Measurements from ENCODE around the gene RAD51B. TPM values are rescaled to one million over a fixed set of nuclear protein-coding genes. Genes with fewer than 3 reads are reported as not detected.

RAD51B gene
- total RNA-seq, 1 donor from 2014 or later: 26.1 TPM

DNA sequence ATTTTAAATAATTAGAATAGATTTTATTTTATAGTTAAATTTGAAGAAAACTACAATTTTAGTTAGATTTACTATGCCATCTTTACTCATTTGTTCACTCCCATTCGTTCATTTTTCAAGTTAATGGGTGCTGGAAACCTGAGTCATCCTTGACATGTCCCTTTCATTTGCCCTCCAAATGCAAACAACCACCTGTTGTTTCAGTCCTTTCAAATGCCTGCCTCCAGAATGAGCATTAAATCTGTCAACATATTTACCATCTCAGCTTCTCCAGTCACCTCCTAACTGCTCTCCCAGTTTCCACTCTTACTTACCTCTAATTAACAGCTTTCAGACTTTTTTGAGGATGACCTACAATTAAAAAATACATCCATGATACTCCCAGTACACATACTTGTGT, 375.5 kb downstream of the RAD51B start:
- Mint-ChIP-seq H3K4me1 (ENCODE audit: low read depth) (peaks cover 11% of the 10 kb centered on the region), H3K27ac (no peak overlapping the region), H3K9me3 (no peaks in the 10 kb centered on the region), H3K36me3 (ENCODE audit: low read depth) (peaks cover 2% of the 10 kb centered on the region), H3K27me3 (ENCODE audit: insufficient read depth) (peaks cover 8% of the 10 kb centered on the region), H3K4me3 (no peak overlapping the region)
- DNase-seq (ENCODE audit: low spot score): no peak
- intact Hi-C loops (cut with micrococcal nuclease): no loop called here

DNA sequence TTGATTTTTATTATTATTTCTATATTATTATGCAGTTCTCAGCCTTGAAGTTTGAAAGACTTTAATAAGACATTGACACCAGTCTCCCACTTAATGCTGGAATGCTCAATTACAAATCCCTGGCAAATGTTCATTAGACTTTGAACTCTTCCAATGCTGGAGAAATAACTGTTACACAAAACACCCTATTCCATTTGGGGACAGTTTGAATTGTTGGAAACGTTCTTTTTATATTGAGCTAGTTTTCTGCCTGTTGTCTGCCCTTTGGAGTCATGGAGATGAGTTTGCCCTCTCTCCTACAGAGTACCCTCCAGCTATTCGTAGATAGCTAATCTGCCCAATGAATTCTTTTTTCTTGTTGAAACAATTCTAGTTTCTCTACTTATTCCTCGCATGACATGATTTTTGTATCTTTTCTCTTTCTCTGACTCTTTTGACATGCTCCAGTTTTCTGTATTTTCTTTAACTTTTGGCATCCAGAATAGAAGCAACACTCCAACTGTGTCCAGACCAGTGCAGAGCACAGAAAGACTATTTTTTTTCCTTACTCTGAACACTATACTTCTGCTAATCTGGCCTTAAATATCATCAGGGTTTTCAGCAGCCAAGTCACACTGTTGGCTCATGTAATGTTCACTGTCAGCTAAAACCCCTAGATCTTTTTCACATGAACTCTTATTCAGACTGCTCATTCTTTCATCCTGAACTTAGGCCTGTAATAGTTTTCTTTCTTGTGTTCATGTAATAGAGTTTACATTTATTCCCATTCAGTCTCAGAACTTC, 379.3 kb downstream of the RAD51B start:
- H3K4me1 Mint-ChIP-seq (ENCODE audit: low read depth): peaks cover 11% of the 10 kb centered on the region
- peaks cover 2% of the 10 kb centered on the region for H3K36me3 Mint-ChIP-seq (ENCODE audit: low read depth)
- no peak overlapping the region for H3K4me3 Mint-ChIP-seq
- no peak overlapping the region for H3K27ac Mint-ChIP-seq
- no peaks in the 10 kb centered on the region for H3K9me3 Mint-ChIP-seq
- DNase-seq (ENCODE audit: low spot score): no peak
- H3K27me3 Mint-ChIP-seq (ENCODE audit: insufficient read depth): peaks cover 8% of the 10 kb centered on the region
- intact Hi-C loops (cut with micrococcal nuclease): no loop called here

DNA sequence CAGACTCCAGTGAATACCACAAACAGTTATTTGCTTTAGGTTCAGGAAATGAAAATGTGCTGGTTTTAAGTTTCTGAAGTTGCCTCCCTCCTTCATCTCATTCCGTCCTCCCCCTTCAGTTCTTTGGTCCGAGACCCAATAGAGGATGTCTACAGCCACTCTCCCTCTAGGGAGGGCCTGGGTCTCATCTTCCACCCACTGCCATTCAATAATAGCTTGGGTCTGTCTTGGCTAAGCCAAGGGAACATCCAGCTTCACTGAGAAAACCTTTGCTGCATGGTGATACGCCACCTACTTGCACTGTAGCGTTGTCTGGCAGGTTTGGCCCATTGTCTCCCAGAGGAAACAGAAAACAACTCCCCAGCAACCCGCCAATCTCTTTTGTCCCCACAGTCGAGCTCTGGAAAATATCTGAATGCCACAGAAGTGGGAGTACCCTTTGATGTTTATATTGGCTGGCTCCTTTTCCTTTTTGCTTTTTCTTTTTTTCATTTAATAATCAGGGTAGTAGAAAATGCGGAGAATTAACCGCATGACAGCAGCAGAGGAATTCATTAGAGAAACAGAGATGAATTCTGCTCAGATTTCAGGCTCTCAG, 380.1 kb downstream of the RAD51B start:
- Mint-ChIP-seq H3K4me1 (ENCODE audit: low read depth) (peaks cover 11% of the 10 kb centered on the region), H3K9me3 (no peaks in the 10 kb centered on the region), H3K27me3 (ENCODE audit: insufficient read depth) (peaks cover 8% of the 10 kb centered on the region), H3K4me3 (no peak overlapping the region), H3K27ac (no peak overlapping the region), H3K36me3 (ENCODE audit: low read depth) (peaks cover 2% of the 10 kb centered on the region)
- intact Hi-C loops (cut with micrococcal nuclease): no loop called here
- no peak for DNase-seq (ENCODE audit: low spot score)

DNA sequence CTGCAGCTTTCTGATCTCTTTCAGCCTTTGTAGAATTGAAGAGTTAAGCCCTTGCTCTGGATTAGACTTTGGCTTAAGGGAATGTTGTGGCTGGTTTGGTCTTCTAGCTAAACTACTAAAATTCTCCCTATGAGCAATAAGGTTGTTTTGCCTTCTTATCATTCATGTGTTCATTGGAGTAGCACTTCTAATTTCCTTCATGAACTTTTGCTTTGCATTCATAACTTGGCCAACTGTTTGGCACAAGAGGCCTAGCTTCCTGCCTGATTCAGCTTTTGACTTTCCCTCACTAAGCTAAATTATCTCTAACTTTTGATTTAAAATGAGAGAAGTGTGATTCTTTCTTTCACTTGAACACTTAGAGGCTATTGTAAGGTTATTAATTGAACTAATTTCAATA, 384.3 kb downstream of the RAD51B start:
- intact Hi-C loops (cut with micrococcal nuclease): no loop called here
- no peak for DNase-seq (ENCODE audit: low spot score)
- no peaks in the 10 kb centered on the region for H3K36me3 Mint-ChIP-seq (ENCODE audit: low read depth)
- no peaks in the 10 kb centered on the region for H3K9me3 Mint-ChIP-seq
- H3K4me1 Mint-ChIP-seq (ENCODE audit: low read depth): peaks cover 15% of the 10 kb centered on the region
- H3K27me3 Mint-ChIP-seq (ENCODE audit: insufficient read depth): peaks cover 3% of the 10 kb centered on the region
- no peak overlapping the region for H3K4me3 Mint-ChIP-seq
- H3K27ac Mint-ChIP-seq: no peak overlapping the region

DNA sequence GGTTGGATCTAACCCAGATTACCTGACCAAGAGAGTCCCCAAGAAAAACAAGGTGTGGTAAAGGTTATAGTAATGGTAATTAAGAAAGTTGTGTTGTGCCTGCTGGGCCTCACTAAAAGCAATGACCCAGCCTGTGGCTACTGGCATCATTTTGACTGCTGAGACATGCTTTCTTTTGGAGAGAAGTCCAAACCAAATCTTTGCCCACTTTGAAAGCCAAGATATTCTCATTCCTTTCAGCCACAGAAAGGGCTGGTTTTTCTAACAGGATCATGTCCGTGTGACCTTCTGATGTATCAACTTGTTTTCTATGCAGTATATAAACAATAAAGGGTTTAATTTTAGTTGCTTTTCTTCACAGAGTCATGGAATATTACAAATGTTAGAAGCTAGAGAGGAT, 388.6 kb downstream of the RAD51B start:
- no peak overlapping the region for H3K27ac Mint-ChIP-seq
- intact Hi-C loops (cut with micrococcal nuclease): no loop called here

DNA sequence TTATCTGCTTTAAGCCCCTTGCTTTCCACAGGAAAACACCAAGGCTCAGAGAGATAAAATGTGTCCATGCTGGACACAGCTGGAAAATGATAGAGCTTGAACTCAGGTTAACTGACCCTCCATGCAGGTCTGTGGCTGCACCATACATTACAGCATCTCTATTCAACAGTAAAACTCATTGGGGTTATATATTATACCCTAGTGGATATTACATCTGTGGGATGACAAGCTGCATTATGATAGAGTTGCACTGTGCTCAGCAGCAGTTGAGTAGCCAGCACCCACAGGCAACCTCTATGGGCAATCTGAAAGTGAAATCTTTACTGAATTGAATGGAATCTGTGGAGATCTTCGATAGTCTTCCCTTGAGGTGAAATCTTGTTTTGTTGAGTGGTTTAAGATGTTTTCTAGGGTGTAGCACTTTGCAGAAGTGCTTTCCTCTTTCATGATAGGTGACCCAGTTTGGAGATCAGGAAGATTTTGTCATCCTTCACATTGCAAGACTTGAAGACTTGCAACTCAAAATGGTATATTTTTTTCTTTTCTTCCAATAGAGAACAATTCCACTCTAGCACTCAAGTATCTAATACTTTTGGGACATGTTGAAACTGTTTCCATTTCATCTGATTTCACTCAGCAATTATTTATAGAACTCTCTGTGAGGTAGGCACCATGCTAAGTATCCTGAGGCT, 389.2 kb downstream of the RAD51B start:
- peaks cover 44% of the 10 kb centered on the region for H3K4me1 Mint-ChIP-seq (ENCODE audit: low read depth)
- intact Hi-C loops (cut with micrococcal nuclease): no loop called here
- H3K36me3 Mint-ChIP-seq (ENCODE audit: low read depth): no peaks in the 10 kb centered on the region
- no peaks in the 10 kb centered on the region for H3K27me3 Mint-ChIP-seq (ENCODE audit: insufficient read depth)
- no peak for DNase-seq (ENCODE audit: low spot score)
- H3K4me3 Mint-ChIP-seq: peak overlapping the region; percentile 30
- H3K27ac Mint-ChIP-seq: no peak overlapping the region
- no peaks in the 10 kb centered on the region for H3K9me3 Mint-ChIP-seq

More for the DNA sequence above, 388.6 kb downstream of the RAD51B start:
- H3K4me3 Mint-ChIP-seq: no peak overlapping the region
- no peaks in the 10 kb centered on the region for H3K36me3 Mint-ChIP-seq (ENCODE audit: low read depth)
- no peaks in the 10 kb centered on the region for H3K9me3 Mint-ChIP-seq
- H3K27me3 Mint-ChIP-seq (ENCODE audit: insufficient read depth): no peaks in the 10 kb centered on the region
- H3K4me1 Mint-ChIP-seq (ENCODE audit: low read depth): peaks cover 40% of the 10 kb centered on the region
- DNase-seq (ENCODE audit: low spot score): no peak

DNA sequence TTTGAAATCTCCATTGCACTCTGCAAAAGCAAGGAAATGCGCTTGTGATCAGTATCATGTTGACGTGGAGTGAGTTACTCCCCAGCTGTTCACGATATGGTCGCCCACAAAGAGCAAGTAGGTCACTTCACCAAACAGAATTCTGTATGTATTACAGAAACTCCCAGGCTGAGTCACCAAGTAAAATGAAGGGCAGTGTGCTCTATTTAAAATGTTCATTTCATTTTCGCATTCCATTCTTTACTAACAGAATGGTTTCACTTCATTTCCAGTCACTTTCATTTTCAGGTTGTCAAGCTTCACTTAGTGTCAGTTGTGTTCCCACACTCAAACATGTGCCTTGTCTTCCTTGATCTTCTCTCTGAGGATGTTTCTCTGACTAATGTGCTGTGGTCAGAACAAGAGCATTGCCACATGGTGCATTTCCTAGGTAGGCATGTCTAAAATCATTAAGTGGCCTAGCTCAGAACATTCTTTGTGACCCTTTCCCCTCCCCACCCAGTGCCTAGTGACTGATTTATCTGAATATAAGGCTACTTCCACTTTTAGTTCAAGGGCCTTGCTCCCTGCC, 391.2 kb downstream of the RAD51B start:
- H3K4me3 Mint-ChIP-seq: peak overlapping the region; percentile 66
- peak overlapping the region; percentile 73 for H3K27ac Mint-ChIP-seq
- DNase-seq (ENCODE audit: low spot score): peak; percentile 55
- no peaks in the 10 kb centered on the region for H3K9me3 Mint-ChIP-seq
- H3K27me3 Mint-ChIP-seq (ENCODE audit: insufficient read depth): no peaks in the 10 kb centered on the region
- H3K36me3 Mint-ChIP-seq (ENCODE audit: low read depth): no peaks in the 10 kb centered on the region
- H3K4me1 Mint-ChIP-seq (ENCODE audit: low read depth): peaks cover 49% of the 10 kb centered on the region
- intact Hi-C loops (cut with micrococcal nuclease): loop anchor here (1.0 to 5.0 kb wide), 11 partner anchors 21 to 604 kb away; partner anchors contain the start of gene ZFYVE26

DNA sequence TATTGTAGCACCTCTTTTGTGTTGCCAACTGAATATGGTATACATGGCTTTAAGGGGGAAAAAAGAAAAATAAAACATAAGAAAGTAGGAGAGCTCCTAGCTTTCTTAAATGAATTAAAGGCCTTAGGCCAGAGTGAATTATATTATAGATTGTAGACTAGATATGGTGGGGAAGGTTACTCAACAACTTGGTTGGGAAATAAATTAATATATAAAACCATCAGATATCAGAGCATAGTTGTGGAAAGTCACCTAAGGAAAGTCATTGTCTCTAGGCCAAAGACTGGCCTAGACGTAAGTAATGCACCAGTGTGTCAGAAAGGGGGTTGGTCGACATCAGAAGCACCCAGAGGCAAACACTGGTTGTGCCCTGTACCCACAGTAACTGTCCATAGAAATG, 391.8 kb downstream of the RAD51B start:
- no peaks in the 10 kb centered on the region for H3K9me3 Mint-ChIP-seq
- H3K27ac Mint-ChIP-seq: peak overlapping the region; percentile 57
- no peak for DNase-seq (ENCODE audit: low spot score)
- H3K36me3 Mint-ChIP-seq (ENCODE audit: low read depth): no peaks in the 10 kb centered on the region
- peaks cover 49% of the 10 kb centered on the region for H3K4me1 Mint-ChIP-seq (ENCODE audit: low read depth)
- H3K4me3 Mint-ChIP-seq: no peak overlapping the region
- H3K27me3 Mint-ChIP-seq (ENCODE audit: insufficient read depth): no peaks in the 10 kb centered on the region
- intact Hi-C loops (cut with micrococcal nuclease): loop anchor here (1.0 to 5.0 kb wide), 6 partner anchors 21 to 583 kb away; no protein-coding TSS in a partner anchor

DNA sequence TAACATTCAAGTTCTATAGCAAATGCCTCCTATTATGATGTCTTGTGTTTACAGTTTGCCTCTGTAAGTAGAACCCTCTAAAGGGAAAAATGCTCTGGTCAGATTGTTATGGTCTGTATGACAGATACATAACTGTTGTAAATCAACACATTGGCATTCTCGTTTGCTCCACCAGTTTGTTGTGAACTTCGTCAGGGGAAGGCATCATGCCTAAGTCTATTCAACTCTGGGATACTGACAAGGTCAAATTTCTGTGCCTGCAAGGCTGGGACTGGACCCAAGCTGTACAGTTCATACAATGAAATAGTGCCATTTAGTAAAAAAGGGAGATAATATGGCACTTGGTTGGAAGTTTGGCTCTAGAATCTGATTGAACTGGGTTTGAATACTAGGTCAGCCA, 392.3 kb downstream of the RAD51B start:
- peaks cover 49% of the 10 kb centered on the region for H3K4me1 Mint-ChIP-seq (ENCODE audit: low read depth)
- H3K36me3 Mint-ChIP-seq (ENCODE audit: low read depth): no peaks in the 10 kb centered on the region
- H3K4me3 Mint-ChIP-seq: no peak overlapping the region
- intact Hi-C loops (cut with micrococcal nuclease): loop anchor here (1.0 to 5.0 kb wide), 6 partner anchors 20 to 582 kb away; no protein-coding TSS in a partner anchor
- no peaks in the 10 kb centered on the region for H3K9me3 Mint-ChIP-seq
- no peak for DNase-seq (ENCODE audit: low spot score)
- H3K27ac Mint-ChIP-seq: no peak overlapping the region
- H3K27me3 Mint-ChIP-seq (ENCODE audit: insufficient read depth): no peaks in the 10 kb centered on the region

DNA sequence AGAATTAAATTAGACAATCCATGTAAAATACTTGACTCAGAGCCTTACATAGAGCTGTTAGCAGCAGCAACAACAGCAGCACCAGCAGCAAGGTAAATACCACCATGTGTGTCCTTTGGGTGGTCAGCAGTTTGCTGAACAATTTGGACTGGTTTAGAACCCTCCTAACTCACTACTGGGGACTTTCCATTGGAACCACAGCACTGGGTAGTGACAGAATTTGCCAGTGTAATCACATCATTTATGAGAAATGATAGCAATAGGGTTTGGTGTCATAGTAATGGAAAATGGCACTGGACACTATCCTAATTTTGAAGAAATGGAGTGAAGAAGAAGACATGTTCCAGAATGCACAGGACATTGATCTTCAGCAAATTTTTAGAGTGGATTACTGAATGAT, 392.8 kb downstream of the RAD51B start:
- H3K27ac Mint-ChIP-seq: no peak overlapping the region
- H3K4me1 Mint-ChIP-seq (ENCODE audit: low read depth): peaks cover 49% of the 10 kb centered on the region
- H3K9me3 Mint-ChIP-seq: no peaks in the 10 kb centered on the region
- intact Hi-C loops (cut with micrococcal nuclease): loop anchor here (5.0 kb wide), 1 partner anchor 125 kb away; no protein-coding TSS in a partner anchor
- no peak overlapping the region for H3K4me3 Mint-ChIP-seq
- no peak for DNase-seq (ENCODE audit: low spot score)
- no peaks in the 10 kb centered on the region for H3K27me3 Mint-ChIP-seq (ENCODE audit: insufficient read depth)
- H3K36me3 Mint-ChIP-seq (ENCODE audit: low read depth): no peaks in the 10 kb centered on the region

DNA sequence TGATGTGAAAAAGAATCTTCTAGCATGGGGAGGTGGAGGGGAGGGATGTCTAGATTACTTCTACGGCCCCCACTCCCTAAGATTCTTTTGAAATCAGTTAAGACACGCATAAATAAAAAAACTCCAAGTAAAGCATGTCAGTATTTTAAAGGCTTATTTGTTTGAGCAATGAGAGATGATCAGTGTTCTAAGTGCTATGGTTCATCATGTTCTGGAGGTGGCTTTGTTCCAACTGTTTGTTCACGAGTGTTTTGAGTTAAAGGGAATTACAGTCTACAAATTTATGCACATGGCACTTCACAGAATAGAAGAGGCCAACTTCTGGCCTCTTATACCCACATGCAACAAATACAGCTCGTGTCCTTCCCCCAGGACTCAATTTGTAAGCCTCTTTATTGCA, 394.9 kb downstream of the RAD51B start:
- H3K4me1 Mint-ChIP-seq (ENCODE audit: low read depth): peaks cover 38% of the 10 kb centered on the region
- intact Hi-C loops (cut with micrococcal nuclease): loop anchor here (5.0 kb wide), 1 partner anchor 127 kb away; no protein-coding TSS in a partner anchor
- no peaks in the 10 kb centered on the region for H3K27me3 Mint-ChIP-seq (ENCODE audit: insufficient read depth)
- DNase-seq (ENCODE audit: low spot score): no peak
- no peaks in the 10 kb centered on the region for H3K36me3 Mint-ChIP-seq (ENCODE audit: low read depth)
- no peak overlapping the region for H3K4me3 Mint-ChIP-seq
- no peak overlapping the region for H3K27ac Mint-ChIP-seq
- H3K9me3 Mint-ChIP-seq: no peaks in the 10 kb centered on the region

DNA sequence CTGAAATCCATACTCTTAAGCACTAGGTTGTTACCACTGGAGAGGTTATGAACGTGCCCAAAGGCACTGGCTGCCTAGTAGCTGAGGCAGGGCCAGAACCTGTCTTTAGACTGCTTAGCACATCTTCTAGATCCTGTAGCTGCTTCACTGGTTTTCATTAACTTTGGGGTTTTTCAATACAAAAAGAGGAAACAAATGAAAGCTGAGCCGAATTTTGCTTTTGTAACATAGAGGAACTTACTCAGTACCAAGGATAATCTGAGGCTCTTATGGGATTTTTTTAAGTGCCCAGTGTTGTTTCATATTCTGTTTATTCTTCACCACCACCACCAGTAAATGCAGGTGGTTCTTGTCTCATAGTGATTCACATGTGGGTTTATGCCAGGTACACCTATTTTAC, 396.1 kb downstream of the RAD51B start:
- Mint-ChIP-seq H3K27me3 (ENCODE audit: insufficient read depth) (no peaks in the 10 kb centered on the region), H3K36me3 (ENCODE audit: low read depth) (no peaks in the 10 kb centered on the region), H3K9me3 (no peaks in the 10 kb centered on the region), H3K4me1 (ENCODE audit: low read depth) (peaks cover 33% of the 10 kb centered on the region), H3K4me3 (no peak overlapping the region), H3K27ac (no peak overlapping the region)
- intact Hi-C loops (cut with micrococcal nuclease): no loop called here
- no peak for DNase-seq (ENCODE audit: low spot score)

DNA sequence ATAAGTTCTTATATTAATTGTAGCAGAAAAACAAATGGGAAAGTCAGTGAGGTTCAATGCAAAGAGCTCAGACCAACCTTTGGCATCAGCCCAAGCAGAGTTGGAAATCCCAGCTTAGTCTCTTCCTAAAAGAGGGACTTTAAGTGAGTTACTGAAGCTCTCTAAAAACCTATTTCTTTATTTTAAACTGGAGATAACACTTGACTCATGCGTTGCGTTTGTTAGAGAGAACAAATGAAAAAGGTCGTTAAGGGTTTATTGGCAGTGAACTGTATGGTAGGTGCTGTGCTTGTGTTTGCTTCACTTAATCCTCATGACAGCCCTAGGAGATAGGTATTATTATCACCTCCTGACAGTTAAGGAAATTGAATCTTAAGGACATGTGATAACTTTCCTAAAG, 396.5 kb downstream of the RAD51B start:
- no peak overlapping the region for H3K4me3 Mint-ChIP-seq
- intact Hi-C loops (cut with micrococcal nuclease): no loop called here

More for the DNA sequence above, 396.5 kb downstream of the RAD51B start:
- Mint-ChIP-seq H3K27me3 (ENCODE audit: insufficient read depth) (no peaks in the 10 kb centered on the region), H3K27ac (no peak overlapping the region), H3K4me1 (ENCODE audit: low read depth) (peaks cover 28% of the 10 kb centered on the region), H3K36me3 (ENCODE audit: low read depth) (no peaks in the 10 kb centered on the region), H3K9me3 (peaks cover under 1% of the 10 kb centered on the region)
- no peak for DNase-seq (ENCODE audit: low spot score)
